Activated CD4-positive, CD25-positive, alpha-beta regulatory T cell treated with anti-CD3 and anti-CD28 coated beads, Interleukin-2, amount 50 U/mL, for 16 hours (primary cell): ENCODE measurements around the gene TMSB4X.
"Not testable (repeated sequence)": the region's sequence is repeated elsewhere in the genome, so short reads cannot be mapped to it uniquely, and the experiment has no call there.

ENCODE experiments used
- DNase-seq: peaks from one replicate; pipeline ENCODE4 v3.0.0-alpha.2; 2020; ENCODE audit warnings: low read depth, low spot score

Gene TMSB4X

DNA sequence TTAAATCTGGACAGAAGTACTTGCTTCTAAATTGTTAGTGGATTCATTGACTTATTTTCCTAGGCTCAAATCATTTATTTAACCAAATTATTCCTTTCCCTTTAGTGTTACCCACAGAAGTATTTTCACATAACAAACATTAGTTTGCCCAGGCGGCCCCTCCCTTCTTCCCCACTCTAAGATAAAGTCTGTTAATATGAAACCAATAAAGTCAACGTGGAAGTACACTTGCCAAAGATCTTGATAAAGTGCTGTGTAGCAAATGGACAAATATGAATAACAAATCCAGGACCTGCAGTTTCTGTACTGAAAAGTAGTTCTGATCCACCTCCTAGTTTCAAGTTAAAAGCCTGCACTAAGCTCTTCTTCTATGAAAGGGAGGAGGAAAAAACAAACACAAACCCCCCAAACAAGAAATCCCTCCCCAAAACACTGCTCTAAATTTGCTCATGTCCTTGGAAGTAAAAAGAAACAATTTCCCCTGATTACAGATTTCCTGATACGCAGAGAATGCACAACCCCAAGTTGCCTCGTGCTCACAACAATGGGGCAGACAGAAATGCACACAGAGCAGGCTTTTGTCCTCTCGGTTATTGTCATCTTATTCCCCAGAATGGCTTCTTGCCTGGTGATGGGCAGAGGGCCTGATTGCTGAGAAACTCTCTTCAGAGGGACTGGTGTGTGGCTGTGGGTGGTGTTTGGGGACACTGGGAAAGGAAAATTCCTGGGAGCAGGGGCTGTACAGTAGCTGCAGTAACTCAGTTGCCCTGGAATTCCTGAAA lies 23.2 kb downstream of the TMSB4X start:
- DNase-seq: no peak

DNA sequence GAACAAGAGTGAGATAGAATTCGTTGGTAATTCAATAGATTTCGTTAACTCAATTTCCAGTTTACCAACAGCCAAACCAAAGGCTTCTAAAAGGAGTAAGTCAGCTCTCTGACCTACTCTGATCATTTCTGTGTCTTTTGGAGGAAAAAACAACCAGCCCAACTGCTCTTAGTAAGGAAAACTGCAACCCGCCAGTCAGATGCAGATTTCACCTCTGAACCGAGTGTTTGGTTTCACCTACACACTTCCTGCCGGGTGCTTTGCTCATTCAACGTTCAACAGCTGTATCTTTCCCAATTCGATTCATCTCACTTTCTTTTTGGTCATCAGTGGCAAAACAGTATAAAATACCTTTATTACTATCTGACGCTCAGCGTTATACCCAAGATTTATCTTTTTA lies 24.5 kb downstream of the TMSB4X start:
- DNase-seq: peak; percentile 13

DNA sequence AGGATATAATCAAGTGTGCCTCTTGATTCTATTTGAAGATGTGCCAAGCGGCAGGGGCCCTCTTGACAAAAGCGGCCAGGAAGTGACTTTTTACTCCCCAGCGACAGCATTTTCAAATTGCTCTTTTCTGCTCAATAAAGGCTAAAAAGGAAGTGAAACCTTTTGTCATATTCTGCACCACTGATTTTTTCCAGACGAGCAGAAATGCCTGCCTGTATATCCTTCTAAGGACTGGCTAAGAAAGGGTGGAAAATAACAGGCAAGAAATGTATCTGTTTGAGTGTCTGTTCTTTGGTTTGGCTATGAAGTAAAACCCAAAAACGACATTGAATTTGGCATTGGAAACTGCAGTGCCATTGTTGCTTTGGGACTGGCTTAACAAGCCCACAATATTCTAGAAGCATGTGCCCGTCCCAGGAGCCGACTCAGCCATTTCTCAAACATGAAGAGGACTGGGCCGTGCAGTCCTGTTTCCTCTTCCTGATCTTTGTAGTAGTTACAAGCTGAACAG lies 25.4 kb downstream of the TMSB4X start:
- no peak for DNase-seq

DNA sequence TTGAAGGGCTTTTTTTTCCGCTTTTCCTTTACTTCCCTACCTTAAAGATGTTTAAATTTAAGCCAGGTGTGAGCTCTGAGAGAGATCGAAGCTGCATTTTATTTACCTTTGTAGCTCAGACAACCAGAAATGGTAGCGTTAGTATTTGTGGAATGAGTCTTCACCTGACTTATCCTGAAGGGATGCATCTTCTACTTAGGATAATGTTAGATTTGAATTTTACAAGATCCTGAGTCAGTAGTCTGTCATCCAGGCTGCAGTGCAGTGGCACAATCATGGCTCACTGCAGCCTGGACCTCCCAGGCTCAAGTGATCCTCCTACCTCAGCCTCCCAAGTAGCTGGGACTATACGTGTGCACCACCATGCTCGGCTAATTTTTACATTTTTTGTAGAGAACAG lies 26.2 kb downstream of the TMSB4X start:
- DNase-seq: no peak

- DNase-seq: no peak
These were observed 27.2 kb downstream of the TMSB4X start for GRCh38 chrX:13001961-13002671.

GRCh38 chrX:13005661-13006473 lies 31.0 kb downstream of the TMSB4X start:
- DNase-seq: no peak

DNA sequence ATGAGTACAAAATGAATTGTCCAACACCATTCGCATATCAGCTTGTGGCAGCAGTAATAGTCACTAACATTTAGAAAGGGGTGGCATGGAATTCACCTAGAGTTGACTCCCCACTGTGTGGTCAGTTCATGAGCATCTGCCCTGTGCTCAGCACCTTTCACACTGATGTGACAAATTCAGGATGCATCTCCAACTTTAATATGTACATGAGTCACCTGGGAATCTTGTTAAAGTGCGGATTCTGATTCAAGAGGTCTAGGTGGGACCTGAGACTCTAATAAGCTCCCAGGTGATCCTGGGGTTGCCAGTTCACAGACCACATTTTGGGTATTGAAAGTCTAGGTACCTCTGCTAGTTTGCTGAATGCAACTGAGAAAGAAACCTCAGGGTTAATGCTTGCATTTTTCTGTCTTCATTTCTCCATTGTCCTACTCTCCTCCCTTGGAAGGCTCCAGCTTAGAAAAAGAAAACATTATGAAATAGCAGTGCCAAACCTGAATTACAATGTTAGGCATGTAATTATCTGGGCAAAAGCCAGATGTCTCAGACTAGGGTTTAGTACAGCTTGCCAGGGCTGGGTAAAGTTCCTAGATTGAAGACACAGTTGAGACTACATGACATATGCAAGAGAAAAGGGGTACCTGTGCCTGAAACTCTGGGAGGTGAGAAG lies 32.7 kb downstream of the TMSB4X start:
- DNase-seq: no peak

DNA sequence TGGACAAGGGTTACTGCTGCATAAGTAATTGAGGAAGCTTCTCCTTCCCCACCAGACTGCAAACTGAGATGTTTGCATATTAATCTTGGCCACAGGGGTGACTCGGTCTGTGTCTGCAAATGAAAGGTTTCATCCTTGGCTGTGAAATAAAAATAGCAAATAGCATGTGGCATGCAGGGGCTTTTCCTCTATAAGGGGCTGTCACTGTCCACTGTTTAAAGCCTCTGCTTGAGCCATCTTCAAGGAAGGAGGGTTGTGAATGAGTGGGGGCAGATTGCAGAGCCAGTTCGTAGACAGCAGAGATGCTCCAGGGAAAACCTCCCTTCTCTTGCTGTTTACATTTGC lies 33.3 kb downstream of the TMSB4X start:
- no peak for DNase-seq

DNA sequence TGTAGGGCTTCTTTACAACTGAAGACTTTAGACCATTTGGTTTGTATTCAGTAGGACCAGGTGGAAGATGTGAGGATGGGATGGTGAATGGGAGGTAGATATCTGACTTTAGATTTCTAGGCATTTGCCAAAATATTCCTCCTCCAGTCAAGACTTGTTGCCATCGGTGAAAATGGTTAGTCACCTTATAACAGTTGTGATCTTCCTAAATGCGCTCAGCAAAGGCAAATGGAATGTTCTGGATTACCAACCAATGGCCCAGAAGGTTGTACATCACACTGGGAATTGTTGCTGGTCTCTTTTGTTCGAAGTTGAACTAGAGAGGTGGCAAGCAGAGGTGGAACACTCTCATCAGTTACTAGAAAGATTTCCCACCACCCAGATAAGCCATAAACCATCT lies 33.9 kb downstream of the TMSB4X start:
- DNase-seq: no peak

DNA sequence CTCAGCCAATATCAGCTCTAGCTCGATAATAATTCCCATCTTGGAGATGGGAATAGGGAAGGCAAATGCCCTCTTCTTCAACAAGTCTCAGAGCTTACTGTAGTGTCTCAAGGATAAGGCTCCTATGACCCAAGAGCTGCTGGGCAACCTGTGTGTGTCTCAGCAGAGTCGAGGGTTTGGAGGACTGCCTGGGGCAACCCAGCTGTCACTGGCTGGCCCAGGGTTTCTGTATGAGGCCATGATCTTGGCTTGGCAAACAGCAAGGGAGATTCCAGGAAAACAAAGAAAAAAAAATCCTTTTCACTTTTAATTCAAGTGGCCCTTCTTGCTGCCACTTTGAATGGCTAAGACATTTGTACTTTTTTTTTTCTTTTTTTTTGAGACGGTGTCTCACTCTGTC lies 34.4 kb downstream of the TMSB4X start:
- DNase-seq: no peak

DNA sequence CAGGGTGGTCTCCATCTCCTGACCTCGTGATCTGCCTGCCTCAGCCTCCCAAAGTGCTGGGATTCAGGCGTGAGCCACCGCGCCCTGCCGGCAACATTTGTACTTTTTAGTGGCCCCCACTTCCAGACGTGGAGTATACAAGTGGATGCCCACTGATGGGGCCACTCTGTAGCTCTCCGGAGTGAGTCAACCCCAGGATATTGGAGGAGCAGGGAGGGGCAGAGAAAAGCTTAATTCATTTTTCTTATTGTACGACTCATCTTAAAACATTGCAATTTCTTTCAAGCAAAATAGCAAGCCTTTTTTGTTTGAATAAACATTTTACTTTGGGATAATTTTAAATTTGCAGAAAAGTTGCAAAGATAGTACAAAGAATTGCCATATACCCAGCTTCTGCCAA lies 34.9 kb downstream of the TMSB4X start:
- no peak for DNase-seq

- DNase-seq: no peak
These were observed 35.6 kb downstream of the TMSB4X start for GRCh38 chrX:13010546-13010945.

DNA sequence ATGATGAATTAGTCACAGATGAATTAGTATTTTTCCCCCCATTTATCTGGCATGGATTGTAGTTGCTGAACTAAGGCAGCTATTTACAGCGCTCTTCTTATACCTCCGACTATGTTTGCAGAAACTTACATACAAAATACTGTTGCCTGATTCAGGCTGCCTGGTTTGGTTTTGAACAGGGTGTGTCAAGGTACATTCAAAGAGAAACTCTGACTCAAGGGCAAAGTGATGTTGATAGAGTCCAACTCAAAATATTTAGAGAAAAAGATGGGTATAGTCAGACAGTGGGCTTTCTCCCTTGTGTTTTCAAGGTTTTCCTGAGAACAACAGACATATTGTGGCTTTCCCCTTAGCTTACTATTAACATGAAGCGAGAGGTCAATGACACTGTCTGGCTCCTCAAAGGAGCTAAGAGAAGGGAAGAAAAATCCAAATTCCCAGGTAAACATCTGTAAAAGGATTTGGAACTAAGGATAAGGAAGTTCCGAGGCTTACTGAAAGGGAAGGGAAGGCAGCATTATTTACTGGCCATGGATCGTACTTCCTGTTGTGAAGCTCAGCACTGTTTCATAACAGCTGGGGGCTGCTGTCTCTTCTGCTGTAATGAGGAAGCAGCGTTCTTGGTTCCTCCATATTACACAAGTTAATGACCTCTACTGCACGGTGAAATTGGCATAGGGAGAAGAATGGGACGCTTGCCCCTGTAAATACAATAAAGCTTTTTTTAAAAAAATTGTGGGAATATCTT lies 38.6 kb downstream of the TMSB4X start:
- no peak for DNase-seq

DNA sequence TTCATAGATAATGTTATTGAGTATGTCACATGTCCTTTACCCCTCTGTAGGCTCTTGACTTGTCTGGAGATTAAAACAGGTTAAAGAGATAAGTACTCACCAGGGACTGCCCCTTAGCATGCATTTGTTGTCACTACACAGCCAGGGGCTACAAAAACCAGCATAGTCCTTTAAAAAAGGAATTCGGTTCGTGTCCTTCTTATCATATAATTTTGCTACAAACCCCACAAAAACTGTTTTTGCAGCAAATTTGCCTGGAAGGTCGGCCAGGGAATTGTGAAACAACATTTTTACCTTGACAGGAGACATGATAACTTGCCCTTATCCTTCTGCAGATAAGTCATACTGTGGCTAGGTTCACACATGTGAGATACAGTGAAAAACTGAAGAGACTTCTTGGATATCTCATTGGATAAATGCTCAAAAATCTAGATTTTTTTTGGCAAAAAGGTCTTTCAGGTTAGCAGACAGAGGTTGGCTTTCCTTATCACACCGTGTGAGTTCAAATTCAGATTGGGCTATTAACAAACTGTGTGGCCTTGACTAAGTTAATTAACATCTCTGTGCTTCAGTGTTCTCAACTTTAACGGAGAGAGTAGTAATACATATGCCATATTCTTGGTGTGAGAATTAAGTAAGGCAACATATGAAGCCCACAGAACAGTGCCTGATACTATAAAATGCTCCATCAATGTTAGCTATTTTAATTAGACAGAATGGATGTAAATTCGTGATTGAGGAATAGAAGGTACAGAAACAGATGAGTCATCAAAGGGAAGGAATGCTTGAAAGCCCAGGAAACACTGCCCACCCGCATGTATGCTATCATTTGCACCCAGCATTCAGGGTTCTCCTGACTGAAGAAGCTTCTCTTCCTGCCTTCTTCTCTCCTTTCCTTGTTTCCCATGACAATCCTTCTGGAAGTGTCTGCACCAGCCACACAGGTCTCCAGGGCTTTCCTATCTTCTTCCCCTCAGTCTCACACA lies 39.5 kb downstream of the TMSB4X start:
- DNase-seq: no peak

DNA sequence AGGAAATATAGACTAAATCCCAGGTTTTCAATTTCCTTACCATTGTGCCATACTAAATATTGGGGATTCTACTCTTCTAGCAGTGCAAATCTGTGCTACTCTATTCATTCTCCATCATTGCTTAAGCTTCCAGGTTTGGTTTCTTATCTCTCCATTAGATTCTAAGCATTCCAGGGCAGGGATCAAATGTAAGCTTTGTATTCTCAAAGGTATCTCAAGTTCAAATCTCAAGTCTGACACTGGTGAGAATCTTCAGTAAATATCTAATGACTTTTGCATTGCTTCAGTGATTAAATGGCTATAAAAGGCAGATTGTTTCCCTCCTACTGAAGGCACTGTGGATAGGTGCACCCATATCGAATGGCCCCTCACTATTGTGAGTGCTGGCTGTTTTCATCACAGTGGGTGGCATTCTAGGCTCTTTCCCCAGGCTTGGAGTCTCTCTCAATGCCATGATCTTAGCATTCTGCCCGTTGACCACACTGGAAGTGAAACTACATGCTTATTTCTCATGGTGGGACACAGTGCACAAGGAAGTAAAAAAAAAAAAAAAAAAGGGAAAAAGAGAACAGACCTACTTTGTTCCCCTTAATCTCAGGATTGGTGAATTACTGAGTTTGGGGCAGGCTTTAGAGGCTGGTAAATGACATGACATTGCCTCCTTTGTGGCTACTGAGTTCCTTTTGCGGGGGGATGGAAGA lies 40.8 kb downstream of the TMSB4X start:
- DNase-seq: no peak

- DNase-seq: not testable (repeated sequence)
These were observed 41.8 kb downstream of the TMSB4X start for GRCh38 chrX:13016731-13017130.

DNA sequence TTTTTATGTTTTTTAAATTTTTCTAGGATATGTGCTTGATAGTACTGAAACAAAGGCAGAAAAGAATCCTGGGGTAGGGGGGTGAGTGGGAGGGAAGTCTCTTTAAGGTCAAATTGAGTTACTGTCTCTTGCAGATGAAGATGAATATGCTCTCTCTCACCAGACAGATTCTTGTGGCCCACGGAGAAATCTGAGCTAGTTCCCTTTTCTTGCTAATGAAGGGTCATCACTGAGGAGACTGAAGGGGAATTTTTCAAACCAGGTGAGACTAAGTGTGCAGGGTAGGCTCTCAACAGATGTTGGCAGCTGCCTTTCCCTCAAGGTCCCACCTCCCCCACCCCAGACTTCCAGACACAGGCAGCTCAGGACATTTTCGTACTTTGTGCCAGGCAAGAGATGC lies 48.0 kb downstream of the TMSB4X start:
- no peak for DNase-seq

DNA sequence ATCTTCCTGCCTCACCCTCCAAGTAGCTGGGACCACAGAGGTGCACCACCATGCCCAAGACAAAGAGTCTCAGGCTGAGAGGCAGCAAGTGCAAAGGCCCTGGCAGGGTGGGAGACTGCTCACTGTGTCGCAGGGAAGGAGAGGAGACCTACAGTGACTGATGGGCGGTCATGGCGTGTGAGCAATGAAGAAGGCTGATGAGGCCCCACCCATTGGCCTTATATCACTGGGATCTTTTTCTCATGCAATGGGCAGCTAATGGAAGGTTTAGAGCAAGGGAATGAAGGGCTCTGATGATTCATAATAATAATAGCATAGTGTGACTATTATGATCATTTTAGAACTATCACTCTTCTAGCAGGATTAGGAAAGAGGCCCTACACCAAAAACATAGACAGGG lies 48.7 kb downstream of the TMSB4X start:
- no peak for DNase-seq

GRCh38 chrX:13023979-13024378 lies 49.1 kb downstream of the TMSB4X start:
- DNase-seq: no peak
